Measurements from ENCODE around the gene ADARB1.

Gene ADARB1

DNA sequence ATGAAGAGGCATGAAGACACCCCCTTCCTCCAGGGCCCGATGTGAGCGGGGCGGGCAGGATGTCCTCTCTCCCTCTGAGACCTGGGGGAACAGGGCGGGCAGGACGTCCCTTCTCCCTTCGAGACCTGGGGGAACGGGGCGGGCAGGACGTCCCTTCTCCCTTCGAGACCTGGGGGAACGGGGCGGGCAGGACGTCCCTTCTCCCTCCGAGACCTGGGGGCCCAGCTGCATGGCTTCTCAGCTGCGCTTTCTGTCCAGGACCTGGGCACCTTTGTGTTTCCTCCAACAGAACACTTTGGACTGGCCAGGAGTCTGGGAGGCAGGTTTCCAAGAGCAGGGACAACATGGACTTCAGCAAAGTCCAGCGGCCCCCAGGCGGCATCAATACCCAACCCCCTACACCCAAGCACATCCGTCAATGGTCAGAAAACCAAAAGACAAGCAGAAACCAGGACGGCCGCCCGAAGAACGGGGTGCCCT lies 30.8 kb upstream of the ADARB1 start:
- TF ChIP-seq FOXK2 (IDR thresholded peaks at IDR 0.05) (no peak), CTBP1 (IDR thresholded peaks at IDR 0.05; ENCODE audit: borderline replicate concordance) (no peak), FOXM1 (IDR thresholded peaks at IDR 0.05; ENCODE audit: borderline replicate concordance) (no peak), SP1 (IDR thresholded peaks at IDR 0.05) (no peak), ARNT (IDR thresholded peaks at IDR 0.05) (no peak), BHLHE40 (IDR thresholded peaks at IDR 0.05; ENCODE audit: borderline replicate concordance) (no peak), FOXA1 (IDR thresholded peaks at IDR 0.05) (no peak), NFRKB (IDR thresholded peaks at IDR 0.05) (no peak), L3MBTL2 (conservative IDR thresholded peaks at IDR 0.05) (no peak), HDGF (IDR thresholded peaks at IDR 0.05; ENCODE audit: borderline replicate concordance) (no peak)
- TF ChIP-seq, protein P1, sequence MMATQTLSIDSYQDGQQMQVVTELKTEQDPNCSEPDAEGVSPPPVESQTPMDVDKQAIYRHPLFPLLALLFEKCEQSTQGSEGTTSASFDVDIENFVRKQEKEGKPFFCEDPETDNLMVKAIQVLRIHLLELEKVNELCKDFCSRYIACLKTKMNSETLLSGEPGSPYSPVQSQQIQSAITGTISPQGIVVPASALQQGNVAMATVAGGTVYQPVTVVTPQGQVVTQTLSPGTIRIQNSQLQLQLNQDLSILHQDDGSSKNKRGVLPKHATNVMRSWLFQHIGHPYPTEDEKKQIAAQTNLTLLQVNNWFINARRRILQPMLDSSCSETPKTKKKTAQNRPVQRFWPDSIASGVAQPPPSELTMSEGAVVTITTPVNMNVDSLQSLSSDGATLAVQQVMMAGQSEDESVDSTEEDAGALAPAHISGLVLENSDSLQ (IDR thresholded peaks at IDR 0.05), result no peak
- ChIA-PET CTCF (no interaction called here), POLR2A (no interaction called here)
- DNase-seq (ENCODE audit: extremely low spot score), result no peak

DNA sequence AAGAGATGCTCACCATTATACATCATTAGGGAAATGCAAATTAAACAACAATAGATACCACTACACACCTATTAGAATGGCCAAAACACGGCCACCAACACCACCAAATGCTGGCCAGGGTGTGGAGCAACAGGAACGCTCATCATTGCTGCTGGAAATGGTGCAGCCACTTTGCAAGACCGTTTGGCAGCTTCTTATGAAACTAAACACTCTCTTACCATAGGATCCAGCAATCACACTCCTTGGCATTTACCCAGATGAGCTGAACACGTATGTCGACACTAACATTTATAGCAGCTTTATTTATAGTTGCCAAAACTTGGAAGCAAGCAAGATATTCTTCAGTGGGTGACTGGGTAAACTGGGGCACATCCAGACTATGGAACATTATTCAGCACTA lies 28.9 kb upstream of the ADARB1 start:
- ChIA-PET POLR2A (no interaction called here), CTCF (interaction anchor here (1.1 kb wide), 1 partner anchor 93 kb away, joined by 3 read pairs; no protein-coding TSS in a partner anchor)
- TF ChIP-seq FOXM1 (IDR thresholded peaks at IDR 0.05; ENCODE audit: borderline replicate concordance), result no peak
- no peak for TF ChIP-seq CTBP1 (IDR thresholded peaks at IDR 0.05; ENCODE audit: borderline replicate concordance)
- no peak for TF ChIP-seq NFRKB (IDR thresholded peaks at IDR 0.05)
- TF ChIP-seq ZNF384 (IDR thresholded peaks at IDR 0.05), result no peak
- no peak for TF ChIP-seq SP1 (IDR thresholded peaks at IDR 0.05)
- no peak for TF ChIP-seq SUZ12 (IDR thresholded peaks at IDR 0.05)
- TF ChIP-seq ARNT (IDR thresholded peaks at IDR 0.05), result no peak
- TF ChIP-seq FOXK2 (IDR thresholded peaks at IDR 0.05), result no peak
- no peak for TF ChIP-seq BHLHE40 (IDR thresholded peaks at IDR 0.05; ENCODE audit: borderline replicate concordance)
- TF ChIP-seq FOXA1 (IDR thresholded peaks at IDR 0.05), result no peak
- TF ChIP-seq HDGF (IDR thresholded peaks at IDR 0.05; ENCODE audit: borderline replicate concordance), result no peak
- TF ChIP-seq ELF4 (IDR thresholded peaks at IDR 0.05), result no peak
- DNase-seq (ENCODE audit: extremely low spot score), result no peak

DNA sequence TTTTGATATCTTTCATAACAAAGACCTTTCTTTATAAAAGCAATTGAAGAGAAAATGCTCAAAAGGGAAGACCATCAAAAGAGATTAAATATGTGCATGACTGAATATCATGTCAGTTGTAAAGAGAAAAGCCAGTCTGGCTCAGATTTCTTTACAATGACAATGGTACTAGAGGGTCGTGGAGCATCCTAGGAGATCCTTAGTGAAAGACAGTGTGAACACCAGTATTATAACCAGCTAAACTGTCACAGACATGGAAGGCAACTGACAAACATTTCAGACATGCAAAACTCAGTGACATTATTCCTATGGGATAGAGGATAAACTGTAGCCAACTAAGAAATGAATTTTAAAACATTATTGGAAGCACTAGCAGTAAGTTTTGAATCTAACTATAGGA lies 27.1 kb upstream of the ADARB1 start:
- POLR2A ChIA-PET, result no interaction called here
- CTCF ChIA-PET, result no interaction called here
- no peak for DNase-seq (ENCODE audit: extremely low spot score)
- TF ChIP-seq FOXM1 (IDR thresholded peaks at IDR 0.05; ENCODE audit: borderline replicate concordance) (no peak), FOXK2 (IDR thresholded peaks at IDR 0.05) (no peak), L3MBTL2 (conservative IDR thresholded peaks at IDR 0.05) (no peak), HDGF (IDR thresholded peaks at IDR 0.05; ENCODE audit: borderline replicate concordance) (no peak), FOXA1 (IDR thresholded peaks at IDR 0.05) (no peak), LEF1 (IDR thresholded peaks at IDR 0.05; ENCODE audit: borderline replicate concordance) (no peak), BHLHE40 (IDR thresholded peaks at IDR 0.05; ENCODE audit: borderline replicate concordance) (no peak), SP1 (IDR thresholded peaks at IDR 0.05) (no peak), SUZ12 (IDR thresholded peaks at IDR 0.05) (no peak), ARNT (IDR thresholded peaks at IDR 0.05) (no peak), TARDBP (IDR thresholded peaks at IDR 0.05) (no peak), ZNF384 (IDR thresholded peaks at IDR 0.05) (no peak), CTBP1 (IDR thresholded peaks at IDR 0.05; ENCODE audit: borderline replicate concordance) (no peak), NFRKB (IDR thresholded peaks at IDR 0.05) (no peak), ELF4 (IDR thresholded peaks at IDR 0.05) (no peak)
- TF ChIP-seq, protein P1 (IDR thresholded peaks at IDR 0.05), result no peak

DNA sequence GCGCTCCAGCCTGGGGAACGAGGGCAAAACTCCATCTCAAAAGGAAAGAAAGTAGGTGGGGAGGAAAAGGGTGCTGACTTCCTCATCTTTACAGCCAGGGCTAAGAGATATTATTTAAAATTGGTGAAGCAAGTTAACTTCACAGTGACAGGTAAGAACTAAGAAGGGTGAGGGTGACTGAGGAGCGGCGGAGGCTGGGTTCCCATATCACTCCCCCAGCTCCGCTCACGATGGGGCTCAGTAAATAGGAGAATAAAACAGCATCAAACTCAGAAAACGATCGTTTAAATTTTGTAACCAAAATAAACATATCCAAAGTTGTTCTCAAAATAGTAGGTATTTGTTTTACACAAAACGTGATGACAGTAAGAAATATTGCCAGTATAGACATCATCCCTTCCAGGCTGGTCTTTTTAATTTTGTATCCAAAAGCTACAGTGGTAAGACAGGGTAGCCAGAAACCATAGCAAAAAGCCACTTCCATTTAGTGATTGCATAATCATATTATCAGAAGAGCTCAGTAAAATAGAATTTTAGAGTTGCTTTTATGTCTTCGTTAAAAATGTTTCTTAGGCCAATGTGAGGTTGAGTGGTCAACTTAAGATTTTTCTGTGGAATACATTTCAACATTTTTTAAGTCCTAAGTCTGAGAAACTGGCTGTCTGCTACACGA lies 26.2 kb upstream of the ADARB1 start:
- no peak for DNase-seq (ENCODE audit: extremely low spot score)
- POLR2A ChIA-PET, result no interaction called here
- TF ChIP-seq SP1 (IDR thresholded peaks at IDR 0.05), result no peak
- TF ChIP-seq ELF4 (IDR thresholded peaks at IDR 0.05), result no peak
- TF ChIP-seq, protein P1 (IDR thresholded peaks at IDR 0.05), result no peak
- no peak for TF ChIP-seq L3MBTL2 (conservative IDR thresholded peaks at IDR 0.05)
- no peak for TF ChIP-seq FOXM1 (IDR thresholded peaks at IDR 0.05; ENCODE audit: borderline replicate concordance)
- no peak for TF ChIP-seq LEF1 (IDR thresholded peaks at IDR 0.05; ENCODE audit: borderline replicate concordance)
- TF ChIP-seq HDGF (IDR thresholded peaks at IDR 0.05; ENCODE audit: borderline replicate concordance), result no peak
- CTCF ChIA-PET, result no interaction called here

DNA sequence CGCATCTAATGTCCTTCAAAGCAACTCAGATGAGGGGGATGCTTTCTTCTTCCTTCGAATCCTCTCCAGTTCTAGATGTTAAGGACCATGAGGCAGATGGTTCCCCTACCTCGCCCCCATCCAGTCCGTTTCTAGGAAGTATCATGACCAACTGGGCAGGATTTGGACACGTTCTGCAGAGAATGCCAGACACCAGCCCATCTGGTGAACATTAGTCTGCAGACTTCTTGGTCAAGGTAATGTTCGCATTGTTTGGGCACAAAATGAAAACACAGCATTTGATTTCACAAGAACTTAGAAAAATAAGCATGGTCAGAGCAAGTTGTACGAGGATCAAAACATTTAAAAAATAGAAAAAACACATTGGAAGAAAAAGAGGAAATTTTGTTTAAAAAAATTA lies 25.4 kb upstream of the ADARB1 start:
- ChIA-PET POLR2A (no interaction called here), CTCF (no interaction called here)
- TF ChIP-seq FOXM1 (IDR thresholded peaks at IDR 0.05; ENCODE audit: borderline replicate concordance) (no peak), NFRKB (IDR thresholded peaks at IDR 0.05) (no peak), BHLHE40 (IDR thresholded peaks at IDR 0.05; ENCODE audit: borderline replicate concordance) (no peak), FOXK2 (IDR thresholded peaks at IDR 0.05) (no peak), ELF4 (IDR thresholded peaks at IDR 0.05) (no peak), ARNT (IDR thresholded peaks at IDR 0.05) (no peak), L3MBTL2 (conservative IDR thresholded peaks at IDR 0.05) (no peak), FOXA1 (IDR thresholded peaks at IDR 0.05) (no peak)

DNA sequence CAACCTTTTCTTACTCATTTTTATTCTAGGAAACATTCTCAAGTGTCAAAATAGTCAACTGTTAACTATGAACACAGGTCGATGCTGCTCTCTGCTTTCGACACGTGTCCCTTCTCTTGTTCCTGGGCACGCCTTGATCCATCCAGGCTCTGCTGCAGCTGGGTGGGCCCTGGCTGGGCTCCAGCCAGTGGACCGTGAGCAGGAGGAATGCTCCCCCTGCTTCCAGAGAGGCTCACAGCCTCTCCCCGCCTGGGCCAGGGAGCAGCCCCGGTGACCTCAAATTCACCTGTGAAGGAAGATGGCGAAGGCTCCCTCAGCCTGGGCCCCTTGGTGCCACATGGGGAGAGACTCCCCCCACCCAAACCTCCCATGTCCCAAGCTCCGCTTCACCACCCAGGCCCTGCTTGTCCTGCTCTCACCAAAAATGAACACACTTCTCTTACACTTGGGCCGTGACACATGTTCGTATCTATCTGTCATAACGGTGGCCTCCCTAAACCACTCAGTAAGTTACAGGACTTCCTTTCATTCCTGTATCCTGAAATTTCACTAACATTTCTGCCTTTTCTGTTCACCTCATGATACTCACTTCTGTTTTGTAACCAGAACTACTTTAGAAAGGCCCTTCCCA lies 24.6 kb upstream of the ADARB1 start:
- TF ChIP-seq ARNT (IDR thresholded peaks at IDR 0.05) (no peak), SP1 (IDR thresholded peaks at IDR 0.05) (no peak), CTBP1 (IDR thresholded peaks at IDR 0.05; ENCODE audit: borderline replicate concordance) (no peak), ELF4 (IDR thresholded peaks at IDR 0.05) (no peak), ZNF384 (IDR thresholded peaks at IDR 0.05) (no peak), L3MBTL2 (conservative IDR thresholded peaks at IDR 0.05) (no peak), SUZ12 (IDR thresholded peaks at IDR 0.05) (no peak)
- TF ChIP-seq, protein P1 (IDR thresholded peaks at IDR 0.05), result no peak
- ChIA-PET POLR2A (no interaction called here), CTCF (no interaction called here)
- DNase-seq (ENCODE audit: extremely low spot score), result no peak

More for the DNA sequence above, 25.4 kb upstream of the ADARB1 start:
- DNase-seq (ENCODE audit: extremely low spot score), result no peak

Measured in HEK293T (cell line).